NCI-H82 (cell line): ENCODE measurements around the gene TTLL1.

Experiments
- DNase-seq: peaks from one replicate; lab custom pipeline; 2025; lab: John Stamatoyannopoulos, UW

TTLL1 gene

GRCh38 chr22:42993651-42994275 is 95.4 kb downstream of the TTLL1 start:
- DNase-seq = no peak

GRCh38 chr22:42992886-42993479 is 96.2 kb downstream of the TTLL1 start:
- DNase-seq = no peak

- no peak for DNase-seq
Observed at GRCh38 chr22:42992092-42992491, 97.1 kb downstream of the TTLL1 start.

- no peak for DNase-seq
Observed at GRCh38 chr22:42991010-42991651, 98.1 kb downstream of the TTLL1 start.

GRCh38 chr22:42990131-42990838 is 98.9 kb downstream of the TTLL1 start:
- peak; percentile 20 for DNase-seq
